HG03442 (cell line): Measurements from ENCODE around the gene SREBF2.

Experiments used
- ATAC-seq: cut with Tn5 transposase; IDR thresholded peaks from one replicate; pipeline ENCODE4 v1.9.1; 2021; ENCODE audit warnings: mild to moderate bottlenecking, moderate library complexity; ENCODE audit not compliant: unreplicated experiment

Gene SREBF2

DNA sequence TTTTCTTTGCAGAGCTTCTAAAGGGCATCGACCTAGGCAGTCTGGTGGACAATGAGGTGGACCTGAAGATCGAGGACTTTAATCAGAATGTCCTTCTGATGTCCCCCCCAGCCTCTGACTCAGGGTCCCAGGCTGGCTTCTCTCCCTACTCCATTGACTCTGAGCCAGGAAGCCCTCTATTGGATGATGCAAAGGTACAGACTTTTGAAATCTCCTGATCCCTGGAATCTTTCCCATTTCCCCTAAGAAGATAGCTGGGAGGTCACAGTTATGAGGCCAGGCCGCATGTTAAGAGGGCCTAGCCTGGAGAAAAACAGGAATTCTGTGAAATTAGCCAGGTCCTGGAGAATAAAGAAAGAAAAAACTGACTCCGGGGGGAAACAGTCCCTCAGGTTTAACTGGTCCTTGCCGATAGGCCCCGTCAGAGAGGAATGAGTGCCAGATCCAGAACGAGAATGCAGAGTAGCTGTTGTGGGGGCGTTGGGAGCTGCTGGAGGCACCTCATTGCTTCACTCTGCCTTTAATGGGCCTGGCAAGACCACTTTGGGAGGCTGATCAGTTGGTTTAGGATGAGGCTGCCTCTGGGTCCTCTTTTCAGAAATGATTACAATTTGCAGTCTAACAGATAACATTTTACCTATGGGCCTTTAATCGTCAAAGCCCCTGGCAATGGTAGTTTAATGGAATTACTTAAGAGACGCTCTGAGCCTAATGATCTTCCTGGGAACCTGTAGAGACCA is 42.8 kb downstream of the SREBF2 start:
- no peak for ATAC-seq

DNA sequence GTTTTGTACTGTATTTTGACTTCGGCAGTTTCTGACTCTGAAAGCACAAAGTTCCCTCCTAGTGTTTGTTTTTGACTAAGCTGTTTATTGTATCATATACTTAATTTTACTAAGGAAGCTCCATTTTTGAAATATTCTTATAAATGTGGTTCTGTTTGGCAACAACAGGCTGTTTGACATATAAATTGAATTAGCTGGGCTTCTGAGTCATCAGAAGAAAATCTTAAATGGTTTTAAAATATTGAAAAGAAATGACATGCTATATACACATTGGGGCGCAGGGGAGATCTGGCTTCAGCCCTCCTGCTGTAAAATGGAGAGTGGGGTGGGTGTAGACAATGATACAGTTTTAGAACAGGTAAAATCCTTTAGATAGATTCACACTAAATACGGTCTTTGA is 43.4 kb downstream of the SREBF2 start:
- ATAC-seq = no peak

GRCh38 chr22:41876675-41877074 is 43.8 kb downstream of the SREBF2 start:
- ATAC-seq = no peak

DNA sequence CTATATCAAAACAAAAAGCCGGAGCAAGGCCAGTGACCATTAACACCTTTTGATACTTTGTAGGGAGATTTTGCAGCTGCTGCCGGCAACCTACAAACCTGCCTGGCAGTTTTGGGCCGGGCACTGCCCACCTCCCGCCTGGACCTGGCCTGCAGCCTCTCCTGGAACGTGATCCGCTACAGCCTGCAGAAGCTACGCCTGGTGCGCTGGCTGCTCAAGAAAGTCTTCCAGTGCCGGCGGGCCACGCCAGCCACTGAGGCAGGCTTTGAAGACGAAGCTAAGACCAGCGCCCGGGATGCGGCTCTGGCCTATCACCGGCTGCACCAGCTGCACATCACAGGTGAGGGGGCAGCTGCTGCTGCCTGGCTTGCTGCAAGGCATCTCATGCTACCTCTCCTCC is 47.7 kb downstream of the SREBF2 start:
- no peak for ATAC-seq

- no peak for ATAC-seq
Observed at GRCh38 chr22:41883400-41883799, 50.5 kb downstream of the SREBF2 start.

GRCh38 chr22:41885116-41885515 is 52.2 kb downstream of the SREBF2 start:
- ATAC-seq = no peak

GRCh38 chr22:41885516-41885915 is 52.6 kb downstream of the SREBF2 start:
- ATAC-seq = no peak

DNA sequence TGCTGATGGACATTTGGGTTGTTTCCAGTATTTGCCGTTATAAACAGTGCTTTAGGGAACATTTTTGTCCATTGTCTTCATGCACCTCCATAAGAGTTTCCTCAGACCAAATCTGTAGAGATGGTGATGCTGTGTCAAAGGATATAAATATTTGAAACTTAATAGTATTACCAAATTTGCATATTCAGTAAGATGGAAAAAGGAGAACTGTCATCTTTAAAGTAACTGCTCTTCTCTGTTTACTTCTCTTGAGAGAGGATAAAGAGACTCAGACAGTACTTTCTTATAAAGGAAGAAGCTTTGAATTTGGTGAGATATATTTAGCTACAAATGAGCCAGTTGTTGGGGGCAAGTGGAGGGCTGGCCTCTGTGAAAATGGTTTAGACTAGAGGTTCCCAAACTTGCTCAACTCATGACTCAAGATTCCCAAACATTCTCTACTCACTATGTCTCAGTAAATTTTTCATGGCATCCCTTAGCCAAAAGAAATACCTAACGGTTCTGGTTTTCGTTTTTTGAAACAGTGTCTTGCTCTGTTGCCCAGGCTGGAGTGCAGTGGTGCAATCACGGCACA is 55.8 kb downstream of the SREBF2 start:
- no peak for ATAC-seq

DNA sequence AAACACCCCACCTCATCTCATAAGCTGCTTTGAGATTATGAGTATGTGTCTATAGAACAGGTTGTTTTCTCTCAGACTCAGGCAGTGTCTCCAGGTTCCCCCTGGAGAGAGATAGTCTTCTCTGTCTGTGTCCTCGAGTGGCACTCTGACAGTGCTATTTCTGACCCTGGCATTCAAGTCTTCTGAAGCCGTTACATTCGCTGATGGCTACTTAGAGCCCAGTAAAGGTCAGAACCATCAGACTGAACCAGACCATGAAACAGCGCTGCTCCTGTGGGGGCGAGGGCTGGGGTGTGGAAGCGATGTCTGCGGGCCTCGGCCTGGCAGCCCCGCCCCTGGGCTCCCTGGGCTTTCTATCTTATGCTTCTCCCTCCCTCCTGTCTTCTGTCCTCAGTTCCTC is 58.5 kb downstream of the SREBF2 start:
- ATAC-seq = no peak

DNA sequence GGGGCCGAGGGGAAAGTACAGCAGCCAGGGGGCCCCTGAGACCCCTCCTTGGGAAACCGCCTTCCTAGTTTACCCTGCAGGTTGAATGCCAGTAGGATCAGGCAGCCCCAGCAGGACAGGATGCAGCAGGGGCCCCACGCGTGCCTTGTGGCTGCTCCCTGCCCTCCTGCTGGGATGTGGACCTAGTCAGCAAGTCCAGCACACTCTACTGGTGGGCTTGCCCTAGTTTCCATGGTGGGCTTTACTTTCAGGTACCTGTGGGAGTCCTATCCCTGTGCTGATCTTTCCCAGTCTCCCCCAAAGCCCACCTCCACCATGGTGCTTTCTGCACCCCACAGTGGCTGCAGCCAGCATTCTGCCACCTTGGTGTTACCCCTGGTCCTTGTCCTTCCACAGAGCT is 59.8 kb downstream of the SREBF2 start:
- no peak for ATAC-seq

DNA sequence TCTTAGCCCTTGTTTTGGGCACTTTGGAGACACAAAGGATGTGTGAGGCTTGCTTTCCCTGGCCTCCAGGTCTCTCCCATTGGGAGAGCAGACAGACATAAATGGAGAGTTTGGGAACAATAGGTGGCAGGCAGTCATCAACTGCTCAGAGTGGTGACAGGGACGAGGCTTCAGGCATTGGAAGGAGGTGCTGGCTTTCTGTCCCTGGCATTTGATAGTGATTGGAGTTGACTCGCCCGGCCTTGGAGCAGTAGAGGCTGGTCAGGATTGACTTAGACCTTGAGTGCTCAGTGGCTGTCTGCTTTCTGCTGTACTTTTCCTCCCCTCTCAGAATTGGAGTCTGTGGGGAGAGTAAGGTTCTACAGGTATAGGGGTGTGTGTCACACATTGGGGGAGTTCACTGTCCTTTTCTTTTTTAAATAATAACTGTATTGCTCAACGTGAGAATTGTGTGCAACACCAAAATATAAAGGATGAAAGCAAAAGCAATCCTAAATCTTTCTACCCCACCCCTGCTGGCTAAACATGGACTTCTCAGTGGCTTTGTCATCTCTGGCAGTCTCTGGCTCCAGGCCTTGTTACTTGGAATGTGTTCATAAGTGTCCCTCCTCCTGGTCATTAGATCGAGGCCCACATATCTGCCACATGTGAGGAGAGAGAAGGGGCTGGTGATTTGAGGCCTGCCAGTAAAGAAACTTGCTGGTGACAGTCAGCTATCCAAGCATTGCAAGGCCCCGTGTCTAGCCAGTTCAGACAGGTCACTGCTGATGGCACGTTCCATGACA is 60.9 kb downstream of the SREBF2 start:
- ATAC-seq = no peak

GRCh38 chr22:41898645-41899044 is 65.7 kb downstream of the SREBF2 start:
- no peak for ATAC-seq

GRCh38 chr22:41899110-41899509 is 66.2 kb downstream of the SREBF2 start:
- ATAC-seq = no peak

DNA sequence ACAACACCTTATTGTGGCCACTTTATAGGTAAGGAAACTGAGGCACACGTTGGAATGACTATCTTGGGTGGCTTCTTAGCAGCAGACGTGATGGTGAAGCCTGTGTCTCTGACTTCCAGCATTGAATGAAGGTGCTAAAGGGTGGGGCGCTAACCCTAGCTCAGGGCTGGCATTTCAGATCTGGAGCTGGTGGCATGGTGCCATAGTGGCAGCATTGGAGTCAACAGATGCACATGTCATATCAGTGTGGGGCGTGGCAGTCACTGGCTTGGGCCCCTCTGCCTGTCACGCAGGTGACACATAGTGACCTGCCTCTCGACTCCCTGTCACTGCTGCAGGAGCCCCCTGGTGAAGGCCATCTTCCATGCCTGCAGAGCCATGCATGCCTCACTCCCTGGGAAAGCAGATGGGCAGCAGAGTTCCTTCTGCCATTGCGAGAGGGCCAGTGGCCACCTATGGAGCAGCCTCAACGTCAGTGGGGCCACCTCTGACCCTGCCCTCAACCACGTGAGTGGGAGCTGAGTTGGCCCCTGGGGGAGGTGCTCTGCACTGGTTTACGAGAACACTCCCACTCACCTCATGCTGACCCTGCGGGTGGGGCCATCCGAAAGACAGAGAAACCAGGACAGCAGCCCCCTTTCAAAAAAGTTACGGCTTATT is 67.2 kb downstream of the SREBF2 start:
- ATAC-seq = no peak

DNA sequence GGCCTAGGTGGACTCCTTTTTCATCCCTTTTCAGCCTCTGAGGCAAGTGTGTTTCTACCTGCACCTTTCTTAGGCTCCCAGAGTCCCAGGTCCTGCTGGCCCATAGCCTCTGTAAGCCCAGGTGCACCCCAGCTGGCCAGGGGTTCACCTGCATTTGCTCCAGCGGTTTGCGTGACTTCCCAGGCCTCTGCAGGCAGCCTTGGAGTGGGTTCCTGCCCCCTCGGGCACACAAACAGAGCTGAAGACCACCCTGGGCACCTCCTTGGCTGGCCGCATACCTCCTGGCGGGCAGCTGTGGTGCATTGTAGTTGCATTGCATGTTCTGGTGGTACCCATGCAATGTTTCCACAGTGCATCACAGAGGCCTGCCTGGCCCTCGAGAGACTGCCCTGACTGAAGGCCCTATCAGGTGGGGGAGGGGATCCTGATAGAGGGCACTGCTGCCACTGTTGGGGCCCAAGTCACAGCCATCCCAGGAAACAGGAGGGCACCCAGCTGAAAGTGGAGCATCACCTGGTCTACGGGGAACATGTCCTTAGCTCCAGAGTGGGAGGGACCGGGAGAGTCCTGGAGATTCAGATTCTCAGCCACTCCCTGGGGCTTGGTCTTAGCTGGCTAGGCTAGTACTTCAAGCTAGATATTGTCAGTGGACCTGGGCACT is 67.9 kb downstream of the SREBF2 start:
- ATAC-seq = no peak

- no peak for ATAC-seq
Observed at GRCh38 chr22:41902016-41902415, 69.1 kb downstream of the SREBF2 start.

- no peak for ATAC-seq
Observed at GRCh38 chr22:41902932-41903421, 70.1 kb downstream of the SREBF2 start.

DNA sequence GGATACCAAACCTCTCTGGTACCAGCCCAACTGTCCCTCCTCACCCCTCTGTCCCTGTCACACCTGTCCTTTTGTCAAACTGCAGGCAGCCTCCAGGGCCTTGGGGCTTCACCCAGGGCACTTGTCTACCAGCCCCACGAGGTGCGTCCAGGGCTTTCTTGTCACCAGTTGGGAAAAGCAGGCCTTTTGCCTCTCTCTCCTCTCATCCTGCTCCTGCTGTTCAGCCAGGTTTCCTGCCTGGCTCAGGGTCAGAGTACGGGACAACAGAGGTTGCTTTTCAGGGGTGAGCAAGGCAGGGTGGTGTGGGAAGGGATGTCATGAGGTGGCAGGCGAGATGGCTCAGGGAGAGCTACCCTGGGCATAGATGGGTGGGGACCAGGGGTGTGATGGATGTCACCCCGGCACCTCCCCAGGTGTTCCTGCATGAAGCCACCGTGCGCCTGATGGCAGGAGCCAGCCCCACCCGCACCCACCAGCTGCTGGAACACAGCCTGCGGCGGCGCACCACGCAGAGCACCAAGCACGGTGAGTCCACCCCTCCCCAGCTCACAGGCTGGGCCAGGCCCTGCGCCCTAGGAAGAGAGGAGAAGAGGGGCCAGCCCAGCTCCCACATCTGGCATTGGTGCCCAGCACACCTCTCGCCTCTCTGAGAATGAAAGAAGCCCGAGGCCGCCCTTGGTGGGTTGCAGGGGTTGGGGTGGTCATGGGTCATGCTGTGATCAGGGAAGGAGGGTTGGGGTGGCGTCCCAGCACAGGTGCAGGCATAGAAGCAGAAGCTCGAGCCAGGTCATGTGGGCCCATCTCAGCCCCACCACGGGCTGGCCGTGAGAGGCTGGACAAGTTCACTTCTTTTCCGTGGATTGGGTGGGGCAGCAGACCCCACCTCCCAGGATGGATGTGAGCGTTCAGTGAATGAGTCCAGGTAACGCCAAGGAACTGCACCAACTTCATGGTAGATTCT is 71.8 kb downstream of the SREBF2 start:
- no peak for ATAC-seq

- no peak for ATAC-seq
Observed at GRCh38 chr22:41905411-41906202, 72.7 kb downstream of the SREBF2 start.
